HEK293 (cell line): ENCODE measurements around the gene GRN.

ENCODE experiments used
- CTCF ChIA-PET: fragments of 350-600 bp; formaldehyde crosslinking; extraction: SDS; loops from one replicate; lab custom pipeline; 2021; ENCODE audit warnings: antibody characterized with exemption; lab: Yijun Ruan, JAX
- POLR2A ChIA-PET: fragments of 300-600 bp; formaldehyde crosslinking; extraction: SDS; loops from one replicate; lab custom pipeline; 2020; ENCODE audit warnings: antibody characterized with exemption, inconsistent platforms; lab: Yijun Ruan, JAX
- H3K27ac ChIP-seq: fragments of 200-500 bp; sonication (Bioruptor generic); 2 replicates; pipeline ENCODE4 v1.5.1; 2014; ENCODE audit warnings: low read depth, low read length, control low read depth, inconsistent platforms; ENCODE audit errors: extremely low read depth
- H3K36me3 ChIP-seq, 2 experiments: fragments of 200-500 bp in 1 of 2; sonication (Bioruptor generic) in 1 of 2; 1 replicate in 1 of 2; 2 replicates in 1 of 2; pipeline ENCODE4 v1.5.1; 2014 to 2017; ENCODE audit warnings: inconsistent platforms in 2 of 2, low read length in 2 of 2; ENCODE audit not compliant: control insufficient read depth in 2 of 2, insufficient read depth in 1 of 2
- H3K4me1 ChIP-seq: fragments of 200-500 bp; sonication (Bioruptor generic); 2 replicates; pipeline ENCODE4 v1.5.1; 2014; ENCODE audit warnings: mild to moderate bottlenecking, low read length, inconsistent platforms; ENCODE audit not compliant: control insufficient read depth, insufficient read depth
- H3K4me3 ChIP-seq: 2 replicates; pipeline ENCODE4 v1.5.1; 2011; ENCODE audit warnings: low read depth, mild to moderate bottlenecking, control low read depth, low read length, moderate library complexity
- H3K9me3 ChIP-seq: fragments of 200-500 bp; sonication (Bioruptor generic); 2 replicates; pipeline ENCODE4 v1.5.1; 2014; ENCODE audit warnings: low read depth, low read length, inconsistent platforms; ENCODE audit not compliant: control insufficient read depth, insufficient read depth
- EGR2 ChIP-seq: fragments of 450-650 bp; formaldehyde crosslinking; IDR thresholded peaks from 2 replicates; pipeline ENCODE4 v1.5.1; 2016; ENCODE audit warnings: low read depth, missing biosample characterization, missing genetic modification characterization
- RBAK ChIP-seq: fragments of 450-650 bp; formaldehyde crosslinking; IDR thresholded peaks from 2 replicates; pipeline ENCODE4 v1.5.1; 2016; ENCODE audit warnings: missing biosample characterization, missing genetic modification characterization
- WT1 ChIP-seq: fragments of 450-650 bp; formaldehyde crosslinking; IDR thresholded peaks from 2 replicates; pipeline ENCODE4 v1.5.1; 2016; ENCODE audit warnings: missing biosample characterization, missing genetic modification characterization
- ZBTB1 ChIP-seq: fragments of 450-650 bp; formaldehyde crosslinking; IDR thresholded peaks from 2 replicates; pipeline ENCODE4 v1.5.1; 2016; ENCODE audit warnings: missing biosample characterization, missing genetic modification characterization
- ZBTB8A ChIP-seq: fragments of 450-650 bp; formaldehyde crosslinking; IDR thresholded peaks from 2 replicates; pipeline ENCODE4 v1.5.1; 2016; ENCODE audit warnings: missing biosample characterization, missing genetic modification characterization
- ZFHX2 ChIP-seq: fragments of 450-650 bp; formaldehyde crosslinking; conservative IDR thresholded peaks from 2 replicates; pipeline ENCODE4 v1.5.1; 2016; ENCODE audit warnings: missing biosample characterization, missing genetic modification characterization
- ZNF155 ChIP-seq: fragments of 450-650 bp; formaldehyde crosslinking; IDR thresholded peaks from 2 replicates; pipeline ENCODE4 v1.5.1; 2016; ENCODE audit warnings: missing biosample characterization, missing genetic modification characterization
- ZNF202 ChIP-seq: fragments of 450-650 bp; formaldehyde crosslinking; IDR thresholded peaks from 2 replicates; pipeline ENCODE4 v1.5.1; 2016; ENCODE audit warnings: missing biosample characterization, missing genetic modification characterization, borderline replicate concordance
- ZNF341 ChIP-seq: fragments of 450-650 bp; formaldehyde crosslinking; IDR thresholded peaks from 2 replicates; pipeline ENCODE4; 2016; ENCODE audit warnings: low read depth, missing biosample characterization, missing genetic modification characterization
- ZNF350 ChIP-seq: fragments of 450-650 bp; formaldehyde crosslinking; IDR thresholded peaks from 2 replicates; pipeline ENCODE4 v1.5.0; 2017; ENCODE audit warnings: missing biosample characterization, mild to moderate bottlenecking, missing genetic modification characterization
- ZNF366 ChIP-seq: fragments of 450-650 bp; formaldehyde crosslinking; conservative IDR thresholded peaks from 2 replicates; pipeline ENCODE4 v1.5.1; 2016; ENCODE audit warnings: missing biosample characterization, missing genetic modification characterization
- ZNF670 ChIP-seq: fragments of 450-650 bp; formaldehyde crosslinking; IDR thresholded peaks from 2 replicates; pipeline ENCODE4 v1.5.1; 2016; ENCODE audit warnings: missing biosample characterization, missing genetic modification characterization, low read depth
- ZNF677 ChIP-seq: fragments of 450-650 bp; IDR thresholded peaks from 2 replicates; pipeline ENCODE4 v1.5.0; 2018; ENCODE audit warnings: missing biosample characterization, mild to moderate bottlenecking, missing genetic modification characterization, moderate library complexity
- ZNF768 ChIP-seq: fragments of 450-650 bp; formaldehyde crosslinking; IDR thresholded peaks from 2 replicates; pipeline ENCODE4 v1.5.1; 2018; ENCODE audit warnings: missing biosample characterization, mild to moderate bottlenecking, missing genetic modification characterization
- ZNF776 ChIP-seq: fragments of 450-650 bp; formaldehyde crosslinking; IDR thresholded peaks from 2 replicates; pipeline ENCODE4 v1.5.0; 2017; ENCODE audit warnings: missing biosample characterization, missing genetic modification characterization, borderline replicate concordance
- TF ChIP-seq, protein P1 (sequence below): fragments of 450-650 bp; formaldehyde crosslinking; IDR thresholded peaks from 2 replicates; pipeline ENCODE4 v1.5.1; 2017; ENCODE audit warnings: missing biosample characterization, missing genetic modification characterization
- TF ChIP-seq, protein P2 (sequence below): fragments of 450-650 bp; formaldehyde crosslinking; IDR thresholded peaks from 2 replicates; pipeline ENCODE4 v1.5.1; 2017; ENCODE audit warnings: missing biosample characterization, missing genetic modification characterization
- TF ChIP-seq, protein P3 (sequence below): fragments of 450-650 bp; formaldehyde crosslinking; IDR thresholded peaks from 2 replicates; pipeline ENCODE4 v1.5.1; 2016; ENCODE audit warnings: missing biosample characterization, missing genetic modification characterization
- TF ChIP-seq, protein P4 (sequence below): fragments of 450-650 bp; IDR thresholded peaks from 2 replicates; pipeline ENCODE4 v1.5.1; 2018; ENCODE audit warnings: missing biosample characterization, mild to moderate bottlenecking, missing genetic modification characterization
- TF ChIP-seq, protein P5 (sequence below): fragments of 450-650 bp; formaldehyde crosslinking; IDR thresholded peaks from 2 replicates; pipeline ENCODE4 v1.5.1; 2016; ENCODE audit warnings: missing biosample characterization, missing genetic modification characterization

The GRN gene

DNA sequence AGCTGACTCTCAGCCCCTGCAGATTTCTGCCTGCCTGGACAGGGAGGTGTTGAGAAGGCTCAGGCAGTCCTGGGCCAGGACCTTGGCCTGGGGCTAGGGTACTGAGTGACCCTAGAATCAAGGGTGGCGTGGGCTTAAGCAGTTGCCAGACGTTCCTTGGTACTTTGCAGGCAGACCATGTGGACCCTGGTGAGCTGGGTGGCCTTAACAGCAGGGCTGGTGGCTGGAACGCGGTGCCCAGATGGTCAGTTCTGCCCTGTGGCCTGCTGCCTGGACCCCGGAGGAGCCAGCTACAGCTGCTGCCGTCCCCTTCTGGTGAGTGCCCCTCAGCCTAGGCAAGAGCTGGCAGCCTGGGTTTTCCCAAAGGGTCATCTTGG lies 3.9 kb downstream of the GRN start:
- ChIA-PET POLR2A (interaction anchor here (0.6 to 1.7 kb wide), 2 partner anchors 36 to 118 kb away, joined by 4 to 6 read pairs; no protein-coding TSS in a partner anchor), CTCF (interaction anchor here (0.6 to 3.0 kb wide), 5 partner anchors 11 to 1871 kb away, joined by 3 to 21 read pairs (median 3); no protein-coding TSS in a partner anchor)

More for the DNA sequence above, 3.9 kb downstream of the GRN start:
- Histone ChIP-seq H3K4me3 (no peak overlapping the region), H3K27ac (no peak overlapping the region), H3K4me1 (no peaks in the 10 kb centered on the region), H3K36me3 (peaks cover 0 to 46% of the 10 kb centered on the region in 2 experiments; a peak in 1 of 3 replicates), H3K9me3 (no peaks in the 10 kb centered on the region)
- TF ChIP-seq RBAK (tag by site-specific recombination): no peak
- TF ChIP-seq EGR2 (tag by site-specific recombination): no peak
- no peak for TF ChIP-seq ZBTB8A (tag by site-specific recombination)
- TF ChIP-seq, protein P1, sequence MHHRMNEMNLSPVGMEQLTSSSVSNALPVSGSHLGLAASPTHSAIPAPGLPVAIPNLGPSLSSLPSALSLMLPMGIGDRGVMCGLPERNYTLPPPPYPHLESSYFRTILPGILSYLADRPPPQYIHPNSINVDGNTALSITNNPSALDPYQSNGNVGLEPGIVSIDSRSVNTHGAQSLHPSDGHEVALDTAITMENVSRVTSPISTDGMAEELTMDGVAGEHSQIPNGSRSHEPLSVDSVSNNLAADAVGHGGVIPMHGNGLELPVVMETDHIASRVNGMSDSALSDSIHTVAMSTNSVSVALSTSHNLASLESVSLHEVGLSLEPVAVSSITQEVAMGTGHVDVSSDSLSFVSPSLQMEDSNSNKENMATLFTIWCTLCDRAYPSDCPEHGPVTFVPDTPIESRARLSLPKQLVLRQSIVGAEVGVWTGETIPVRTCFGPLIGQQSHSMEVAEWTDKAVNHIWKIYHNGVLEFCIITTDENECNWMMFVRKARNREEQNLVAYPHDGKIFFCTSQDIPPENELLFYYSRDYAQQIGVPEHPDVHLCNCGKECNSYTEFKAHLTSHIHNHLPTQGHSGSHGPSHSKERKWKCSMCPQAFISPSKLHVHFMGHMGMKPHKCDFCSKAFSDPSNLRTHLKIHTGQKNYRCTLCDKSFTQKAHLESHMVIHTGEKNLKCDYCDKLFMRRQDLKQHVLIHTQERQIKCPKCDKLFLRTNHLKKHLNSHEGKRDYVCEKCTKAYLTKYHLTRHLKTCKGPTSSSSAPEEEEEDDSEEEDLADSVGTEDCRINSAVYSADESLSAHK (tag by site-specific recombination): no peak
- no peak for TF ChIP-seq ZNF155
- TF ChIP-seq ZNF670 (tag by site-specific recombination): no peak
- TF ChIP-seq ZFHX2 (tag by site-specific recombination): no peak
- no peak for TF ChIP-seq ZNF776 (tag by site-specific recombination)
- TF ChIP-seq WT1 (tag by site-specific recombination): no peak
- no peak for TF ChIP-seq ZNF341 (tag by site-specific recombination)
- TF ChIP-seq ZBTB1 (tag by site-specific recombination): no peak
- no peak for TF ChIP-seq ZNF202
- TF ChIP-seq, protein P2, sequence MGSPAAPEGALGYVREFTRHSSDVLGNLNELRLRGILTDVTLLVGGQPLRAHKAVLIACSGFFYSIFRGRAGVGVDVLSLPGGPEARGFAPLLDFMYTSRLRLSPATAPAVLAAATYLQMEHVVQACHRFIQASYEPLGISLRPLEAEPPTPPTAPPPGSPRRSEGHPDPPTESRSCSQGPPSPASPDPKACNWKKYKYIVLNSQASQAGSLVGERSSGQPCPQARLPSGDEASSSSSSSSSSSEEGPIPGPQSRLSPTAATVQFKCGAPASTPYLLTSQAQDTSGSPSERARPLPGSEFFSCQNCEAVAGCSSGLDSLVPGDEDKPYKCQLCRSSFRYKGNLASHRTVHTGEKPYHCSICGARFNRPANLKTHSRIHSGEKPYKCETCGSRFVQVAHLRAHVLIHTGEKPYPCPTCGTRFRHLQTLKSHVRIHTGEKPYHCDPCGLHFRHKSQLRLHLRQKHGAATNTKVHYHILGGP (tag by site-specific recombination): no peak
- TF ChIP-seq ZNF677 (tag by site-specific recombination): no peak
- TF ChIP-seq, protein P3, sequence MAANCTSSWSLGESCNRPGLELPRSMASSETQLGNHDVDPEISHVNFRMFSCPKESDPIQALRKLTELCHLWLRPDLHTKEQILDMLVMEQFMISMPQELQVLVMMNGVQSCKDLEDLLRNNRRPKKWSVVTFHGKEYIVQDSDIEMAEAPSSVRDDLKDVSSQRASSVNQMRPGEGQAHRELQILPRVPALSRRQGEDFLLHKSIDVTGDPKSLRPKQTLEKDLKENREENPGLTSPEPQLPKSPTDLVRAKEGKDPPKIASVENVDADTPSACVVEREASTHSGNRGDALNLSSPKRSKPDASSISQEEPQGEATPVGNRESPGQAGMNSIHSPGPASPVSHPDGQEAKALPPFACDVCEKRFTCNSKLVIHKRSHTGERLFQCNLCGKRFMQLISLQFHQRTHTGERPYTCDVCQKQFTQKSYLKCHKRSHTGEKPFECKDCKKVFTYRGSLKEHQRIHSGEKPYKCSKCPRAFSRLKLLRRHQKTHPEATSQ (tag by site-specific recombination): no peak
- TF ChIP-seq, protein P4, sequence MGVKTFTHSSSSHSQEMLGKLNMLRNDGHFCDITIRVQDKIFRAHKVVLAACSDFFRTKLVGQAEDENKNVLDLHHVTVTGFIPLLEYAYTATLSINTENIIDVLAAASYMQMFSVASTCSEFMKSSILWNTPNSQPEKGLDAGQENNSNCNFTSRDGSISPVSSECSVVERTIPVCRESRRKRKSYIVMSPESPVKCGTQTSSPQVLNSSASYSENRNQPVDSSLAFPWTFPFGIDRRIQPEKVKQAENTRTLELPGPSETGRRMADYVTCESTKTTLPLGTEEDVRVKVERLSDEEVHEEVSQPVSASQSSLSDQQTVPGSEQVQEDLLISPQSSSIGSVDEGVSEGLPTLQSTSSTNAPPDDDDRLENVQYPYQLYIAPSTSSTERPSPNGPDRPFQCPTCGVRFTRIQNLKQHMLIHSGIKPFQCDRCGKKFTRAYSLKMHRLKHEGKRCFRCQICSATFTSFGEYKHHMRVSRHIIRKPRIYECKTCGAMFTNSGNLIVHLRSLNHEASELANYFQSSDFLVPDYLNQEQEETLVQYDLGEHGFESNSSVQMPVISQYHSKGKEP (tag by site-specific recombination): no peak
- TF ChIP-seq, protein P5, sequence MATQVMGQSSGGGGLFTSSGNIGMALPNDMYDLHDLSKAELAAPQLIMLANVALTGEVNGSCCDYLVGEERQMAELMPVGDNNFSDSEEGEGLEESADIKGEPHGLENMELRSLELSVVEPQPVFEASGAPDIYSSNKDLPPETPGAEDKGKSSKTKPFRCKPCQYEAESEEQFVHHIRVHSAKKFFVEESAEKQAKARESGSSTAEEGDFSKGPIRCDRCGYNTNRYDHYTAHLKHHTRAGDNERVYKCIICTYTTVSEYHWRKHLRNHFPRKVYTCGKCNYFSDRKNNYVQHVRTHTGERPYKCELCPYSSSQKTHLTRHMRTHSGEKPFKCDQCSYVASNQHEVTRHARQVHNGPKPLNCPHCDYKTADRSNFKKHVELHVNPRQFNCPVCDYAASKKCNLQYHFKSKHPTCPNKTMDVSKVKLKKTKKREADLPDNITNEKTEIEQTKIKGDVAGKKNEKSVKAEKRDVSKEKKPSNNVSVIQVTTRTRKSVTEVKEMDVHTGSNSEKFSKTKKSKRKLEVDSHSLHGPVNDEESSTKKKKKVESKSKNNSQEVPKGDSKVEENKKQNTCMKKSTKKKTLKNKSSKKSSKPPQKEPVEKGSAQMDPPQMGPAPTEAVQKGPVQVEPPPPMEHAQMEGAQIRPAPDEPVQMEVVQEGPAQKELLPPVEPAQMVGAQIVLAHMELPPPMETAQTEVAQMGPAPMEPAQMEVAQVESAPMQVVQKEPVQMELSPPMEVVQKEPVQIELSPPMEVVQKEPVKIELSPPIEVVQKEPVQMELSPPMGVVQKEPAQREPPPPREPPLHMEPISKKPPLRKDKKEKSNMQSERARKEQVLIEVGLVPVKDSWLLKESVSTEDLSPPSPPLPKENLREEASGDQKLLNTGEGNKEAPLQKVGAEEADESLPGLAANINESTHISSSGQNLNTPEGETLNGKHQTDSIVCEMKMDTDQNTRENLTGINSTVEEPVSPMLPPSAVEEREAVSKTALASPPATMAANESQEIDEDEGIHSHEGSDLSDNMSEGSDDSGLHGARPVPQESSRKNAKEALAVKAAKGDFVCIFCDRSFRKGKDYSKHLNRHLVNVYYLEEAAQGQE (tag by site-specific recombination): no peak
- TF ChIP-seq ZNF350 (tag by site-specific recombination): no peak
- no peak for TF ChIP-seq ZNF366 (tag by site-specific recombination)
- TF ChIP-seq ZNF768 (tag by site-specific recombination): no peak
